WTC11 (cell line): ENCODE data around the gene SULT2B1. TPM values are rescaled to one million over a fixed set of nuclear protein-coding genes. Genes with fewer than 3 reads are reported as not detected.

Experiments
- ATAC-seq: fragments of 200-7000 bp; cut with Tn5 transposase; 2 replicates; pipeline ENCODE4 v1.10.0; 2021; ENCODE audit warnings: mild to moderate bottlenecking, moderate library complexity
- CTCF ChIA-PET: fragments of 300-600 bp; sonication (Branson Sonifier 250); formaldehyde crosslinking; loops from one replicate; lab custom pipeline; 2021; ENCODE audit warnings: antibody characterized with exemption; lab: Charles Lee
- POLR2A ChIA-PET: fragments of 350-600 bp; sonication (Branson Sonifier 250); formaldehyde crosslinking; loops from one replicate; lab custom pipeline; 2021; ENCODE audit warnings: antibody characterized with exemption; lab: Charles Lee
- DNase-seq: peaks from one replicate; pipeline ENCODE4 v3.0.0; 2021; ENCODE audit warnings: low spot score
- H3K27ac Mint-ChIP-seq: 2 replicates; pipeline ENCODE4 v1.8.0; 2021; ENCODE audit warnings: mixed read lengths
- H3K27me3 Mint-ChIP-seq: 2 replicates; pipeline ENCODE4 v1.8.0; 2021; ENCODE audit warnings: low read depth, mild to moderate bottlenecking, moderate library complexity, mixed read lengths
- H3K36me3 Mint-ChIP-seq: 2 replicates; pipeline ENCODE4 v1.8.0; 2021; ENCODE audit warnings: mixed read lengths
- H3K4me1 Mint-ChIP-seq: 2 replicates; pipeline ENCODE4 v1.8.0; 2022; ENCODE audit warnings: mixed read lengths
- H3K4me3 Mint-ChIP-seq: 2 replicates; pipeline ENCODE4 v1.8.0; 2021; ENCODE audit warnings: mild to moderate bottlenecking, moderate library complexity, mixed read lengths
- H3K9me3 Mint-ChIP-seq: 2 replicates; pipeline ENCODE4 v1.8.0; 2021; ENCODE audit warnings: mixed read lengths
- AR ChIP-seq: fragments of 250-450 bp; sonication (Bioruptor Pico); IDR thresholded peaks from 2 replicates; pipeline ENCODE4 v1.9.0; 2021; ENCODE audit warnings: mild to moderate bottlenecking
- ATF2 ChIP-seq: sonication (generic); formaldehyde crosslinking; IDR thresholded peaks from 2 replicates; pipeline ENCODE4 v1.8.1; 2022; ENCODE audit warnings: low read depth, missing genetic modification reagents, borderline replicate concordance
- CBFB ChIP-seq: sonication (generic); formaldehyde crosslinking; IDR thresholded peaks from 2 replicates; pipeline ENCODE4 v1.8.1; 2022; ENCODE audit warnings: mild to moderate bottlenecking, low read depth, missing genetic modification reagents
- CREB1 ChIP-seq: sonication (generic); formaldehyde crosslinking; IDR thresholded peaks from 2 replicates; pipeline ENCODE4 v1.8.0; 2023; ENCODE audit warnings: mild to moderate bottlenecking, missing genetic modification reagents
- CREM ChIP-seq: sonication (generic); formaldehyde crosslinking; IDR thresholded peaks from 2 replicates; pipeline ENCODE4 v1.8.1; 2022; ENCODE audit warnings: mild to moderate bottlenecking, missing genetic modification reagents, moderate library complexity
- E2F1 ChIP-seq: sonication (generic); formaldehyde crosslinking; IDR thresholded peaks from 2 replicates; pipeline ENCODE4 v1.8.0; 2022; ENCODE audit warnings: mild to moderate bottlenecking, missing genetic modification reagents
- ERG ChIP-seq: fragments of 250-450 bp; sonication (Bioruptor Pico); IDR thresholded peaks from 2 replicates; pipeline ENCODE4 v1.8.0; 2021; ENCODE audit warnings: mild to moderate bottlenecking
- ETV6 ChIP-seq: sonication (generic); formaldehyde crosslinking; IDR thresholded peaks from 2 replicates; pipeline ENCODE4 v1.8.1; 2022; ENCODE audit warnings: mild to moderate bottlenecking, missing genetic modification reagents
- FOXJ3 ChIP-seq: sonication (generic); formaldehyde crosslinking; IDR thresholded peaks from 2 replicates; pipeline ENCODE4 v1.9.0; 2021; ENCODE audit warnings: missing genetic modification reagents, mild to moderate bottlenecking, borderline replicate concordance
- FOXP1 ChIP-seq: sonication (generic); formaldehyde crosslinking; IDR thresholded peaks from 2 replicates; pipeline ENCODE4 v1.8.0; 2022; ENCODE audit warnings: missing genetic modification reagents, mild to moderate bottlenecking, moderate library complexity, borderline replicate concordance
- HMGA2 ChIP-seq: fragments of 250-450 bp; sonication (Bioruptor Pico); IDR thresholded peaks from 2 replicates; pipeline ENCODE4 v1.4.0; 2021; ENCODE audit warnings: mild to moderate bottlenecking, moderate library complexity
- HMGXB4 ChIP-seq: sonication (generic); formaldehyde crosslinking; IDR thresholded peaks from 2 replicates; pipeline ENCODE4 v1.8.1; 2023; ENCODE audit warnings: mild to moderate bottlenecking, moderate library complexity, missing genetic modification reagents
- IRF2 ChIP-seq: sonication (generic); formaldehyde crosslinking; IDR thresholded peaks from 2 replicates; pipeline ENCODE4 v1.8.0; 2022; ENCODE audit warnings: low read depth, missing genetic modification reagents, borderline replicate concordance
- NR3C1 ChIP-seq: sonication (generic); formaldehyde crosslinking; conservative IDR thresholded peaks from 2 replicates; pipeline ENCODE4 v1.8.1; 2023; ENCODE audit warnings: low read depth, mild to moderate bottlenecking, missing genetic modification reagents
- TCF7 ChIP-seq: sonication (generic); formaldehyde crosslinking; IDR thresholded peaks from 2 replicates; pipeline ENCODE4 v1.8.0; 2022; ENCODE audit warnings: mild to moderate bottlenecking, low read depth, missing genetic modification reagents, moderate library complexity
- ZNF138 ChIP-seq: sonication (generic); formaldehyde crosslinking; conservative IDR thresholded peaks from 2 replicates; pipeline ENCODE4 v1.8.1; 2022; ENCODE audit warnings: mild to moderate bottlenecking, moderate library complexity, missing genetic modification reagents
- ZNF263 ChIP-seq: sonication (generic); formaldehyde crosslinking; IDR thresholded peaks from 2 replicates; pipeline ENCODE4 v1.8.1; 2022; ENCODE audit warnings: low read depth, mild to moderate bottlenecking, moderate library complexity, missing genetic modification reagents
- ZNF425 ChIP-seq: fragments of 250-450 bp; sonication (Bioruptor Pico); conservative IDR thresholded peaks from 2 replicates; pipeline ENCODE4 v1.9.0; 2021; ENCODE audit warnings: mild to moderate bottlenecking
- ZNF512 ChIP-seq: sonication (generic); formaldehyde crosslinking; IDR thresholded peaks from 2 replicates; pipeline ENCODE4 v1.8.1; 2022; ENCODE audit warnings: missing genetic modification reagents, borderline replicate concordance
- total RNA-seq: library from RNA; stranded (reverse); gene quantifications from 3 replicates; pipeline ENCODE4 v1.2.3, GENCODE V29; 2021

Gene SULT2B1
- total RNA-seq, 1 experiment from 2014 or later = 0.96 TPM

- H3K4me1 Mint-ChIP-seq = peaks cover 41% of the 10 kb centered on the region
- peak within 1 kb of the TSS; percentile 98 for H3K27ac Mint-ChIP-seq
- no peaks in the 10 kb centered on the region for H3K9me3 Mint-ChIP-seq
- ChIA-PET CTCF (interaction anchor here (1.5 to 1.6 kb wide), 2 partner anchors 9 to 176 kb away, joined by 4 to 5 read pairs; partner anchors contain the start of gene CA11), POLR2A (interaction anchor here (1.2 kb wide), 1 partner anchor 102 kb away, joined by 3 read pairs; no protein-coding TSS in a partner anchor)
- ATAC-seq (peak; percentile 2; the same call in 1 of the 2 replicates), DNase-seq (peak; percentile 50)
- H3K27me3 Mint-ChIP-seq = peaks cover 15% of the 10 kb centered on the region
- H3K4me3 Mint-ChIP-seq = peak within 1 kb of the TSS; percentile 81
- TF ChIP-seq CBFB (CRISPR knock-in tag) (0 out of 2 replicates have a peak, but pooled peaks have one; percentile 2), FOXP1 (CRISPR knock-in tag) (no peak), IRF2 (CRISPR knock-in tag) (0 out of 2 replicates have a peak, but pooled peaks have one; percentile 27), HMGXB4 (0 out of 2 replicates have a peak, but pooled peaks have one; percentile 9)
- peaks cover 9% of the 10 kb centered on the region; the same call in 1 of the 2 replicates for H3K36me3 Mint-ChIP-seq
Observed at GRCh38 chr19:48636859-48637448, 85.0 kb downstream of the SULT2B1 start, which contains the start of gene DBP. Gene DBP (minus strand): TSS chr19:48637379. CDS start chr19:48636994, 385 bp downstream.

GRCh38 chr19:48637449-48637947 lies 85.5 kb downstream of the SULT2B1 start:
- H3K27ac Mint-ChIP-seq = peak overlapping the region; percentile 98
- H3K4me3 Mint-ChIP-seq = peak overlapping the region; percentile 81
- H3K27me3 Mint-ChIP-seq = peaks cover 15% of the 10 kb centered on the region
- POLR2A ChIA-PET = interaction anchor here (1.2 kb wide), 1 partner anchor 101 kb away, joined by 3 read pairs; no protein-coding TSS in a partner anchor
- no peaks in the 10 kb centered on the region for H3K9me3 Mint-ChIP-seq
- H3K4me1 Mint-ChIP-seq = peaks cover 39% of the 10 kb centered on the region
- CTCF ChIA-PET = interaction anchor here (1.5 to 1.6 kb wide), 2 partner anchors 8 to 176 kb away, joined by 4 to 5 read pairs; partner anchors contain the start of gene CA11
- ATAC-seq (peak; percentile 74), DNase-seq (peak; percentile 99)
- H3K36me3 Mint-ChIP-seq = peaks cover 9% of the 10 kb centered on the region; the same call in 1 of the 2 replicates
- no peak for TF ChIP-seq NR3C1 (CRISPR knock-in tag)
- TF ChIP-seq E2F1 (CRISPR knock-in tag) = no peak; the same call in 1 of the 2 replicates
- peak; percentile 80; the same call in 1 of the 2 replicates for TF ChIP-seq ATF2
- TF ChIP-seq CREM (CRISPR knock-in tag) = peak; percentile 72; the same call in 1 of the 2 replicates
- TF ChIP-seq ZNF138 (CRISPR knock-in tag) = no peak
- no peak; the same call in 1 of the 2 replicates for TF ChIP-seq CREB1
- TF ChIP-seq ERG (CRISPR knock-in tag) = no peak
- 0 out of 2 replicates have a peak, but pooled peaks have one; percentile 75 for TF ChIP-seq ETV6 (CRISPR knock-in tag)
- TF ChIP-seq FOXJ3 (CRISPR knock-in tag) = no peak
- no peak for TF ChIP-seq ZNF512 (CRISPR knock-in tag)
- TF ChIP-seq AR (CRISPR knock-in tag) = no peak
- no peak for TF ChIP-seq HMGA2
- TF ChIP-seq ZNF263 (CRISPR knock-in tag) = peak; percentile 55; the same call in 1 of the 2 replicates
- TF ChIP-seq ZNF425 (CRISPR knock-in tag) = no peak
- TF ChIP-seq TCF7 (CRISPR knock-in tag) = peak; percentile 48; the same call in 1 of the 2 replicates
